HepG2 (cell line): ENCODE results near the gene SRSF7. TPM values are rescaled to one million over a fixed set of nuclear protein-coding genes. Genes with fewer than 3 reads are reported as not detected.
"Not testable (repeated sequence)": the region's sequence is repeated elsewhere in the genome, so short reads cannot be mapped to it uniquely, and the experiment has no call there.

Experiments
- ATAC-seq: fragments of 200-7000 bp; cut with Tn5 transposase; 3 replicates; pipeline ENCODE4 v1.9.1; 2020; ENCODE audit warnings: mild to moderate bottlenecking, moderate library complexity
- BruUV-seq: library from RNA; stranded (reverse); fragments of 400-500 nt; replicated peaks from 2 replicates; lab custom pipeline; 2021; lab: Mats Ljungman, UMichigan
- CTCF ChIA-PET: fragments of 300-600 bp; formaldehyde crosslinking; extraction: SDS; loops from one replicate; lab custom pipeline; 2021; ENCODE audit warnings: low total read pairs, inconsistent platforms, low intra/inter-chr PET ratio; lab: Yijun Ruan, JAX
- POLR2A ChIA-PET: fragments of 350-600 bp; sonication (Branson Sonifier 250); formaldehyde crosslinking; loops from one replicate; lab custom pipeline; 2020; ENCODE audit warnings: antibody characterized with exemption, inconsistent platforms; lab: Yijun Ruan, JAX
- DNase-seq: peaks from one replicate; pipeline ENCODE4 v3.0.0-alpha.2; 2015; ENCODE audit warnings: low spot score
- FAIRE-seq: peaks from 3 replicates; lab custom pipeline; 2011; peaks lifted over from hg19 to GRCh38; lab: Jason Lieb, UNC
- H2AFZ ChIP-seq: one replicate; pipeline ENCODE4 v1.6.1; 2011; ENCODE audit warnings: low read length, inconsistent platforms
- H3K27ac ChIP-seq: fragments of 300-600 bp; 3 replicates; pipeline ENCODE4 v1.8.0; 2011; ENCODE audit warnings: mixed run types, mild to moderate bottlenecking, mixed read lengths, low read length, inconsistent platforms; ENCODE audit not compliant: insufficient read depth; ENCODE audit errors: extremely low read length
- H3K27me3 ChIP-seq, 2 experiments: fragments of 200-600 bp in 1 of 2; 2 replicates in 1 of 2; 3 replicates in 1 of 2; pipeline versions ENCODE4 v1.6.0 to v1.8.0; 2011; ENCODE audit warnings: low read length in 2 of 2, mild to moderate bottlenecking in 2 of 2, moderate library complexity in 2 of 2, inconsistent platforms in 1 of 2; ENCODE audit not compliant: insufficient read depth in 2 of 2, control insufficient read depth in 1 of 2
- H3K36me3 ChIP-seq, 2 experiments: fragments of 200-600 bp in 1 of 2; replicated peaks in 1 of 2; 2 replicates in 1 of 2; 3 replicates in 1 of 2; pipeline versions ENCODE4 v1.5.1 to v1.8.0; 2011; ENCODE audit warnings: low read length in 2 of 2, inconsistent platforms in 1 of 2; ENCODE audit not compliant: insufficient read depth in 2 of 2, control insufficient read depth in 1 of 2
- H3K4me1 ChIP-seq: 2 replicates; pipeline ENCODE4 v1.5.1; 2012; ENCODE audit warnings: low read length, inconsistent platforms; ENCODE audit not compliant: insufficient read depth
- H3K4me2 ChIP-seq: 2 replicates; pipeline ENCODE4 v1.6.0; 2011; ENCODE audit warnings: low read depth, low read length, inconsistent platforms
- H3K4me3 ChIP-seq, 3 experiments: fragments of 200-600 bp in 1 of 3; sonication (generic), shearing (Covaris generic) in 1 of 3; replicated peaks in 1 of 3; 2 replicates each; pipeline ENCODE4 v1.5.1; 2011 to 2016; ENCODE audit warnings: low read length in 3 of 3, inconsistent platforms in 2 of 3, low read depth in 2 of 3, mild to moderate bottlenecking in 2 of 3, control low read depth in 1 of 3, mixed read lengths in 1 of 3; ENCODE audit not compliant: insufficient read depth in 1 of 3
- H3K79me2 ChIP-seq: one replicate; pipeline ENCODE4 v1.6.1; 2011; ENCODE audit warnings: low read length, inconsistent platforms; ENCODE audit not compliant: insufficient read depth
- H3K9ac ChIP-seq: 2 replicates; pipeline ENCODE4 v1.6.0; 2011; ENCODE audit warnings: mild to moderate bottlenecking, low read depth, low read length, inconsistent platforms; ENCODE audit not compliant: insufficient read depth
- H3K9me3 ChIP-seq: 2 replicates; pipeline ENCODE4 v1.5.1; 2012; ENCODE audit warnings: mild to moderate bottlenecking, low read length
- H4K20me1 ChIP-seq: 2 replicates; pipeline ENCODE4 v1.6.0; 2011; ENCODE audit warnings: inconsistent platforms, mild to moderate bottlenecking, low read length, moderate library complexity; ENCODE audit not compliant: insufficient read depth
- DZIP1 ChIP-seq: sonication (generic); formaldehyde crosslinking; IDR thresholded peaks from 2 replicates; pipeline ENCODE4 v1.5.0; 2020; ENCODE audit warnings: mild to moderate bottlenecking, missing genetic modification reagents
- ETV5 ChIP-seq: IDR thresholded peaks from 2 replicates; pipeline ENCODE4 v1.6.1; 2018; ENCODE audit warnings: missing biosample characterization, missing genetic modification reagents, inconsistent platforms, borderline replicate concordance
- KDM5A ChIP-seq: fragments of 200-600 bp; sonication (generic); IDR thresholded peaks from 2 replicates; pipeline ENCODE4 v1.7.0; 2018; ENCODE audit warnings: antibody characterized with exemption, mild to moderate bottlenecking, low read length, borderline replicate concordance
- MTF2 ChIP-seq: sonication (generic); formaldehyde crosslinking; IDR thresholded peaks from 2 replicates; pipeline ENCODE4 v1.5.0; 2020; ENCODE audit warnings: missing genetic modification reagents, borderline replicate concordance
- NR2F2 ChIP-seq: IDR thresholded peaks from 2 replicates; pipeline ENCODE4 v1.6.1; 2012; ENCODE audit warnings: low read depth, inconsistent platforms, borderline replicate concordance
- RAD51 ChIP-seq: fragments of 450-650 bp; IDR thresholded peaks from 2 replicates; pipeline ENCODE4 v1.6.1; 2016; ENCODE audit warnings: borderline replicate concordance
- RCOR2 ChIP-seq: IDR thresholded peaks from 2 replicates; pipeline ENCODE4 v1.6.1; 2016; ENCODE audit warnings: missing biosample characterization, missing genetic modification reagents
- SAFB2 ChIP-seq: sonication (generic); formaldehyde crosslinking; IDR thresholded peaks from 2 replicates; pipeline ENCODE4 v1.5.1; 2020; ENCODE audit warnings: missing genetic modification reagents, low read depth, mild to moderate bottlenecking, borderline replicate concordance
- YEATS2 ChIP-seq: sonication (generic); formaldehyde crosslinking; IDR thresholded peaks from 2 replicates; pipeline ENCODE4 v1.4.0; 2020; ENCODE audit warnings: missing genetic modification reagents, borderline replicate concordance
- ZNF124 ChIP-seq: sonication (generic); formaldehyde crosslinking; IDR thresholded peaks from 2 replicates; pipeline ENCODE4 v1.4.0; 2020; ENCODE audit warnings: missing genetic modification reagents
- ZNF138 ChIP-seq: sonication (generic); formaldehyde crosslinking; IDR thresholded peaks from 2 replicates; pipeline ENCODE4 v1.5.0; 2020; ENCODE audit warnings: mild to moderate bottlenecking, low read depth, missing genetic modification reagents
- ZNF3 ChIP-seq: IDR thresholded peaks from 2 replicates; pipeline ENCODE4 v1.7.0; 2017; ENCODE audit warnings: inconsistent platforms
- ZNF432 ChIP-seq: sonication (generic); formaldehyde crosslinking; IDR thresholded peaks from 2 replicates; pipeline ENCODE4 v1.5.0; 2020; ENCODE audit warnings: missing genetic modification reagents, mild to moderate bottlenecking, borderline replicate concordance
- ZNF530 ChIP-seq: sonication (generic); formaldehyde crosslinking; IDR thresholded peaks from 2 replicates; pipeline ENCODE4 v1.5.0; 2020; ENCODE audit warnings: low read depth, mild to moderate bottlenecking, missing genetic modification reagents
- ZNF704 ChIP-seq: sonication (generic); formaldehyde crosslinking; IDR thresholded peaks from 2 replicates; pipeline ENCODE4 v1.8.1; 2023; ENCODE audit warnings: mild to moderate bottlenecking, inconsistent platforms, moderate library complexity, missing genetic modification reagents, borderline replicate concordance
- WGBS: methylation state at CpG from one replicate; pipeline ENCODE4 v1.1.6; 2017; ENCODE audit warnings: low lambda C conversion rate; 5-methylcytosine and 5-hydroxymethylcytosine counted together
- in situ Hi-C: cut with HindIII; loops from 2 replicates; pipeline ENCODE4 v1.10.0; 2017; ENCODE audit warnings: low pct_unique_long_range_greater_than_20kb; ENCODE audit not compliant: extremely low pct_ligation_motif_present
- intact Hi-C: fragments of 100-400 bp; cut with micrococcal nuclease; formaldehyde crosslinking; loops from one replicate; pipeline ENCODE4 v1.10.0; 2022; ENCODE audit not compliant: unreplicated experiment
- polyA plus RNA-seq, 8 experiments: library from polyadenylated mRNA; depleted of rRNA in 3 of 8; stranded (reverse) in 7 of 8; unstranded in 1 of 8; fragments of >200 nt; fragmentation: Illumina TruSeq in 4 of 8; extraction: Trizol in 4 of 8; gene quantifications; 2 replicates each; pipeline versions ENCODE4 v1.2.1 to v1.2.3, GENCODE V29; 2011 to 2016; ENCODE audit warnings: low read depth in 4 of 8, missing spikeins in 1 of 8, mixed read lengths in 1 of 8; ENCODE audit not compliant: insufficient read depth in 1 of 8
- total RNA-seq, 5 experiments: library from RNA; depleted of rRNA; stranded (reverse); fragments of >200 nt; fragmentation: Illumina TruSeq; extraction: Trizol; gene quantifications; 2 replicates each; pipeline ENCODE4 v1.2.3, GENCODE V29; 2016; ENCODE audit warnings: low read depth in 1 of 5

Gene SRSF7
- total and polyA plus RNA-seq, 2 of the 13 experiments (the other 11 are each of a cell fraction or from before 2014, with no cell fraction given), result 172 to 275 TPM

- H4K20me1 ChIP-seq, result no peaks in the 10 kb centered on the region
- no peak for TF ChIP-seq ZNF138 (CRISPR knock-in tag)
- TF ChIP-seq MTF2 (CRISPR knock-in tag), result no peak
- no peak for TF ChIP-seq ZNF432 (CRISPR knock-in tag)
- TF ChIP-seq YEATS2 (CRISPR knock-in tag), result no peak
- TF ChIP-seq SAFB2, result no peak
- TF ChIP-seq NR2F2, result no peak
- TF ChIP-seq ZNF704 (CRISPR knock-in tag), result no peak
- no peak for TF ChIP-seq DZIP1 (CRISPR knock-in tag)
- no peak for TF ChIP-seq KDM5A
- TF ChIP-seq ZNF3, result no peak
- no peak for TF ChIP-seq ZNF124
- no peak for TF ChIP-seq ZNF530
- no peak for TF ChIP-seq RCOR2
- TF ChIP-seq ETV5, result no peak
- TF ChIP-seq RAD51, result no peak
- TF ChIP-seq, all 625 proteins: peak for 0
- FAIRE-seq, result no peak
- Histone ChIP-seq H3K27me3 (no peaks in the 10 kb centered on the region), H3K79me2 (no peaks in the 10 kb centered on the region), H3K4me2 (0 out of 2 replicates have a peak overlapping the region, but pooled peaks have one; percentile 2), H3K27ac (no peak overlapping the region), H3K9ac (no peak overlapping the region), H3K9me3 (no peaks in the 10 kb centered on the region), H3K36me3 (no peaks in the 10 kb centered on the region), H3K4me3 (no peak overlapping the region), H3K4me1 (peaks cover 45% of the 10 kb centered on the region), H2AFZ (no peak overlapping the region)
- POLR2A ChIA-PET, result interaction anchor here (3.6 kb wide), 1 partner anchor 12 kb away, joined by 20 read pairs; the partner anchor contains the start of gene SRSF7
- DNase-seq, result no peak
- intact Hi-C loops, result no loop called here
- CTCF ChIA-PET, result no interaction called here
- in situ Hi-C loops, result no loop called here
- WGBS, result 33% methylated on average over 2 of the region's 2 CpGs
- ATAC-seq, result no peak
- no TSS peak for BruUV-seq
Measured at GRCh38 chr2:38763228-38763627, 12.1 kb upstream of the SRSF7 start.

GRCh38 chr2:38755891-38756290, 4.7 kb upstream of the SRSF7 start:
- FAIRE-seq, result not testable (repeated sequence)

More at GRCh38 chr2:38755891-38756290, 4.7 kb upstream of the SRSF7 start:
- H3K27ac ChIP-seq, POLR2A ChIA-PET, in situ Hi-C loops, H3K4me2 ChIP-seq, H3K9ac ChIP-seq, H2AFZ ChIP-seq, H4K20me1 ChIP-seq, BruUV-seq, H3K27me3 ChIP-seq, H3K79me2 ChIP-seq, ATAC-seq, H3K9me3 ChIP-seq, CTCF ChIA-PET, H3K4me3 ChIP-seq, H3K36me3 ChIP-seq, DNase-seq: not testable (repeated sequence)
- intact Hi-C loops, result loop anchor here (10.0 kb wide), 1 partner anchor 369 kb away; the partner anchor contains the start of gene SOS1
- H3K4me1 ChIP-seq, result peaks cover 39% of the 10 kb centered on the region
- 93% methylated on average over 17 of the region's 31 CpGs for WGBS
